HG03571 (cell line): ENCODE measurements around the gene FBN1.

Source experiments
- ATAC-seq: cut with Tn5 transposase; IDR thresholded peaks from one replicate; pipeline ENCODE4 v1.9.1; 2021; ENCODE audit not compliant: unreplicated experiment

FBN1 gene

DNA sequence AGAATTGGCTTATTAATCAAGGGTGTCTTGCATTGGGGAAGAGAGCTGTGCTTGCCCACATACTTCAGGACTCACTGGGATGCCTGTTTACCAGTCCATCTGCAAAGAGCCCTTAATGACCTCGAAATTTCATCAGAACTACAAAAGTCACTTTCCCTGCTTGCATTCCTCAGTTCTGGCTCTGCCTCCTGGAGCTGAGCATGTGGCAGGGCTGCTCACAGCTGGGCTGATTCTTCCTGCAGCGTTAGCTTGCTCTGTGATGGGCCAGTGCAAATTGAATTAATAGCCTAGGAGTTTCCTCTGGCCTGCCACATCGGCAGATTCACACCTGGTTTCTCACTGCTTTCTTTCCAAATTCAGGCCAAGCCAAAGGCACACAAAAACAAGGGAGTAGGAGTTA lies 205.4 kb downstream of the FBN1 start:
- ATAC-seq: no peak

DNA sequence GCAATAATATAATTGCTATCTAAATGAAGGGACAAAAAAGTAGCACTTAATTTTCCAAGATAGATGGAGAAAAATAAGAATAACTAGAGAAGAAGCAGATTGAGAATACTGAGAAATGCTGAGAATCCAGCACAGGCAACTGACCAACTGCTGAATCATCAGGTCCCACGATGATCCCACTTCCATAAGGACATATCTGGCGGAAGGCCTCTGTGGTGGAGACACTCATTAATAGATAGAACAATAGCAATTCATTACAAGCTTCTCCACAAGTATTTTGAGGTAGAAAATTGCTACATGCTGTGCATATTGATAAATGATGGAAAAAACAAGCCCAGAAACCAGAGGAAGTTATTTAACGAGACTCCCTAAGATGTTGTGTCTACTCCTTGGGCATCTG lies 208.3 kb downstream of the FBN1 start:
- ATAC-seq: no peak

DNA sequence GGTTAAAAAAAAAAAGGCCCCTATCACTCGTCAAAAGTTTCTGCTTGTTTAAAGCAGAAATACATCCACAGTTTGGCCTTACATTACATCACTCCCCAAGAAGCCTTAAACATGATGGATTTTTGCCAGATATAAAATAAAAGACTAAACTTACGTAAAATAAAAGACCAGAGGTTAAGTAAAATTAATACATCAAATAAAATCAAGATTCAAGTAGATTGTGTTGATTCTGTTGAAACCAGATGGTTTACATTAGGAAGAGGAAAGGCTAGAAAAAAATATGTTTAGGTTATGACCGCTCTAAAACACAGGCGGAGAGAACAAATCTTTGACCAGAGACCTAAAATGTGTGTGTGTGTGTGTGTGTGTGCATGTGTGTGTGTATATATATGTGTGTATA lies 210.2 kb downstream of the FBN1 start:
- no peak for ATAC-seq

DNA sequence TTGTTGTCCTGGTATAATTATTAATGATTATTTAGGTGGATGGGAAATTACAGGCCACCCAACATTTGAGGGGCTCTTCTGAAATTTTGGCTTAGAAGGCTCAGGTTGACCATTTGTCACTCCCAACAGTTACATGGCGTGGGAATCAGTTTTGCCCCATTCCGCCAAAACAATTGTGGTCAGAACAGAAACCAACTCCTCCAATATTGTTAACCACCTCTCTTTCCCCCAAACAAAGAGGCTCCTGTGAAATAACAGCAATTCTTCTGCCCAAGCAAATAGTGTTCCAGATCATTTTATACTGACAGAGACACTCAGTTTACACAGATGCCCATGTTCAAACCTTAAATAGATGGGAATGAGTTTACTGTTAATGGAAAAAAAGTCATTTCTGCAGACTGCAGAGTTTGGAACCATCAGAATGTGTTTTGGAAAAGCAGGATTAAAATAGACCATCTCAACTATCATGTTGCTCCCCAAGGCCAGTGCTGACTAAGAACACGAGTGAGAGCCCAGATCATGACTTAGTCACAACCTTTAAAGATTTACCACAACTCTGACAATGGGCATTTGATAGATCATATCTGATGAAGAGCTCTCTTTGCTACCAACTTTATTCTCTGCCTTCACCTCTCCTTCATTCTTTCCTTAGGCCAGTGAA lies 212.2 kb downstream of the FBN1 start:
- peak; percentile 58 for ATAC-seq

DNA sequence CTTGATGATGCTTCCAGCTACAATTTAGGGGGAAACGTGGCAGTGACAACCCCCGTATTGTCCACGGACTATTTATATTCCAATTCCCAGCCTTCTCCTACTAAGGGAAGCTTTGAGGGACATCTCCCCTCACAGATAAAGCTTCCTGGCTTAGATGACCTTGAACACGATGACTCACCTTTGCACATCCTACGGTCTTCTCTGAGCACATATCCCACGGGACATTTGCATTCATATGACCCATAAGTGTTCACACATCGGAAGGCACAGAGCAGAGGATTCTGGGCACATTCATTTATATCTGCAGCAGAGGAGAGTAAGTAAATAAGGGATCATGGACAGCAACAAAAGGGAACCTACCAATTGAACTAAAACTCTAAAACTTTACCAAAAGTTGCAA lies 212.8 kb downstream of the FBN1 start:
- ATAC-seq: no peak

DNA sequence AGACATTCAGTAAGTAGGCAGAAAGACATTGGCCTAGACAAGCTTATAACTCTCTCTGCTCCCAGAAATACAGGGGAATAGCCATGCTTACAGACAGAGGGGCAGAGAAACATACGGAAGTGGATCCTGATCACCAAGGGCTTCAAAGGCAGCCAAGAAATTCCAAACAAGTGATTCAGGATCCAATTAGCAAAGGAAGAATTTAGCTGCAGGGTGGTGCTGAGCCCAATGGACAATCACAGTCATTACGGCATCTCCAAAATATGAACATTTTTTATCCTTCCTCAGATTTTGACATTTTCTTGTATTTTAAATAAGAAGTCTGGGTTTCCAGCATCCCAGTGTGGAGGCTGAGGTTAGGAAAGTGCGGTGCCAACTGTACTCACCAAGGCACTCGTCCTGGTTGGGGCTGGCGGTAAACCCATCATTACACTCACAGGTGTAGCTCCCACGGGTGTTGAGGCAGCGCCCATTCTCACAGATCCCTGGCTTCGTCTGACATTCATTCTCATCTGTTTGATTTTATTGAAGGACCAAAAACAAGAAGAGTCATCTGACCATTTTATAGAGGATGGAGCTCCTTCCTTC lies 217.5 kb downstream of the FBN1 start:
- no peak for ATAC-seq

DNA sequence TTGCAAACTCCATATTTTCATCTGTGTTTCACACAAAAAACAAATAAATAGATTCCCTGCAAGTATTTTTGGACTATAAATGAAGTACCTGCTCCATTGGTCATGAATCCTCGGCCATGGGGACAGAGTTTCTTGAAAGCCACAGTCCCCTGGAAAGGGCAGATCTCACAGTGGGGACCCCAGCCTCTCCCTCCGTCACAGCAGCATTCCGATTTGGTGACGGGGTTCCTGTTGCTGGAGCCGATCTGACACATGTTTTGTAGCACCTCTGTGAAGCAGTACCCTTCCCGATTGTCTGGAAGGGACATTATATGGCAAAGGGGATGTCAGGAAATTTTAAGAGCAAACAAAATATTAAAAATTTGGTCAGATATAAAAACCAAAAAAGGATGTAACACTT lies 218.0 kb downstream of the FBN1 start:
- no peak for ATAC-seq

DNA sequence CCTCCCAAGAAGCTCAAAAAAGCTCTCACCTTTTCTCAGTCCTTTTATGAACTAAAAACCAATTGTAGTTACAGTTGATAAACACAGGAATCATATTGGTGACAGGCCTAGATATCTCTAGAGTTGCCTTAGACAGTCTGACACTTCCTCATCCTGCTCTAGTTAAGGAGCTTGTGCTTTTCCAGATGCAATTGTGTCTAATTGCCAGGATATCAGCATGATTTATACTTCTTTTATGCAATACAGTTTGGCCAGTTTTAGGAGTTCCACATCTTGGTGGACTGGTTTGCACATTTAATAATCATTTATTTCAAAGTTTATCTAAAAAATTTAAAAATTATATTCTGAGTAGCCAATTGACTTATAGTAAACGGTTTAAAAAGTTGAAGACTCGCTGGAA lies 218.6 kb downstream of the FBN1 start:
- no peak for ATAC-seq

DNA sequence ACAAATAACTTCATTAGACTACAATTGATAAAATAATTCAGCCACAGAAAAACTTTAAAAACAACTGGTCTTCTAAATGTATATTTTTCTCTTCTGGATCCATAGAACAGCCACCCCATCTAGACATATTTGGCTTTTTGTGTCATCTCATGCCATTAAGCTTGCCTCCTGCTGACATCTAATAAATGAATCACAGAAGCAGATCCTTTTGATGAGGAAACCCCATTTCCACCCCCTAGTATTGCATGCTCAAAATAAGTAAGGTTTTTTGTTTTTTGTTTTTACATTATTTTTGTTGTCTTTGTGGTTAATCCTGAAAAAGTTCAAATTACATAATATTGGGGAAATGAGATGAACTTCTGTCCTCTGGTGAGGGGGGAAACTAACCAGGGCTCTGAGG lies 219.5 kb downstream of the FBN1 start:
- ATAC-seq: no peak

DNA sequence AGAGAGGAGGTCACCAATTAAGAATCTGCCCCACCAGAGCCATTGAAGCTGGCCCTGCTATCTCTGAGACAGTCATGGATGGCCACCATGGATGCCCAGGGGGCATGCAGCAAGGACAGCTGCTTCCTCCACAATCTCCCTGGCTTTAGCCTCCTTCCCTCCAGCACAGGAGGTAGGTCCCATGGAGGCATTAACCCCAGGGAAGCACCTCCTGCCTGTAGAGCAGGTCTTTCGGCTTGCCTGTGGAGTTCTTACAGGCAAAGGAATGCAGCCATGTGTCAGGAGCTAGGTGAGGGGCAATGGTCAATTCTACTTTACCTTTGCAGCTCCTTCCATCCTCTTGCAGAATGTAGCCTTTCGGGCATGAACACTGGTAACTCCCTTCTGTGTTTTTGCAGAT lies 220.5 kb downstream of the FBN1 start:
- ATAC-seq: no peak

DNA sequence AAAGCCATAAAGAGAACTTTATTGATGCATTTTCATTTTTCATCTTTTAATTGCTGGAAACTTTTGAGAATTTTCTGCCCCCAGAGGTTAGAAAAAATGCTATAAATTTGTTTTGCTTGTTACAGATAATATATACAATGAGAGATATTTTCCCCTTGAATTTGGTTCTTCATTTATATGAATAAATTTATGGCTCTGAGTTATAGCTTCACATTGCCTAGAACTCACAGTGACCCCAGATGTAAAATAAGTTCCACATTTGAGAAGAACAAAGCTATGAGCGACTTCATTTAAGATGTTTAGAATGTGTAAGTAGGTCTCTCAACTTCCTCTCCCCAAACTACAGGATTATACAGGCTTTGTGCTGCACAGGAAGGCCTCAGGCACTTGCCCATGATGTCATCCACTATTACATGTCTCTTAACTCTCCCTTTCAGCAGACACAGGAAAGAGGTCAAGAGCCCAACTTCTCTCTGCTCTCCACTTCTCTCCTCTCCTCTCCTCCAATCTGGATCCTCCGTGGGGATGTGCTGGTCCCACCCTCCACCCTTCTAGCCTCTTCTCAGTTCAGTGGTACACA lies 221.5 kb downstream of the FBN1 start:
- ATAC-seq: no peak

DNA sequence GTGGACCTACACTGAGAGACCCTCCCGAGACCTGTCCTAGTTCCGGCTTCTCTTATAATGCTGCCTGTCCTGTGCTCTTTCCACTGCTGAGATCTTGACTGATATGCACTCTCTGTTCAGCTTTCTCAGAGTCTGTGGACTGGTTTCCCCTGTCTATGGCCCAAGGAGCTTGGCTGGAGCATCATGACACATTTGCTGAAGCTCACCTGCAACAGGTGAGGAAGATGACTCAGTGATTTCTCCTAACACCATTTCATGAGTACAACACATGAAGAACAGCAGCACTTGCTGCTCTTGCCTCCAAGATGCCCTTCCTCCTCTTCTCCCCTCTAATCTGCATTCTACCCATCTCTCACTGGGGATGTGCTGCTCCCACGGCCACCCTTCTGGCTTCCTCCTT lies 222.2 kb downstream of the FBN1 start:
- ATAC-seq: no peak

DNA sequence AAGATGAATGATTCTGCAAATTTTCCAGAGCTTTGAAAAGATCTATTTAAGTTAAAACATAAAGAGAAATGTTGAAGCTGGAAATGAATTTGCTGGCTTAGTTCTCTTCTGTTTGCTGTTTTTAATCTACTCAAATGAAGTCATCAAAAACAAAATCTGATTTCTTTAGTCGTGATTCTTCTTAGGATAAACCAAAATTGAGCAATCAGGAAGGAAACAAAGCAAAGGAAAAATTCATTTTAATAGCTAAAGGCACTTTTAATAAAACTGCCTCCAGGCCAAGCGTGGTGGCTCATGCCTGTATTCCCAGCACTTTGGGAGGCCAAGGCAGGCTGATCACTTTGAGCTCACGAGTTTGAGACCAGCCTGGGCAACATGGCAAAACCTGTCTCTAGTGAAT lies 223.1 kb downstream of the FBN1 start:
- no peak for ATAC-seq

DNA sequence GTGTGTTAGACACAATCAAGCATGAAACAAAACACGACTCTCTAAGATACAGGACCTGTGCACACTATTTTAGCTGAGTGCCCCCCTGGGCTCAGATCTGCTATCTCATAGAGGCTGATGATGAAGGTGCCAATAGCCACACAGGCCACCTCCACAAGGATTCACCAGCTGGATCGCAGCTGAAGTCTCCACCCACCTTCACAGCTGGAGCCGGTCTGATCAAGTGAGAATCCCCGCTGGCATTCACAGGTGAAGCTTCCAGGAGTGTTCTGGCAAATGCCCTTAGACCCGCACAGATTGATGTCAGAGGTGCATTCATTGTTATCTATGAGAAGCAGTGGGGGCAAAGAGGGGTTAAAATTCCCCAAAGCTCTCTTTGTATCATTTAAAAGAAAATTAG lies 224.1 kb downstream of the FBN1 start:
- ATAC-seq: no peak

DNA sequence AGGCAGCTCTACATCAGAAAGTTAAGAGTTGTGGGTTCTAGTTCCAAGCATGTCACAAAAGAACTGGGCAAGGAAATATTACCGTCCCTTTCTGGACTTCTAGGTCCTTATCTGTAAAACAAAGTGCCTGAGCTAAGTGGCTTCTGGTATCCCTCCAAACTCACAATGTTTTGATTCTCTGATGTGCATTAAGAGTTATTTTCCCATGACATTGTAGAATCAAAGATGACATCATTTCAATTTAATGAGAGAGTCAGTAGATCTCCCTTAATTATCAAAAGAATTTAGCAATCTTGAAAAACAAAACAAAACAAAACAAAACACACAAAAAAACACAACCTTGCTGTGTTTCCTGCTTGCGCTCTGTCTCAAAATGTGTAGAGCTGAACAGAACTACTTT lies 225.6 kb downstream of the FBN1 start:
- no peak for ATAC-seq

DNA sequence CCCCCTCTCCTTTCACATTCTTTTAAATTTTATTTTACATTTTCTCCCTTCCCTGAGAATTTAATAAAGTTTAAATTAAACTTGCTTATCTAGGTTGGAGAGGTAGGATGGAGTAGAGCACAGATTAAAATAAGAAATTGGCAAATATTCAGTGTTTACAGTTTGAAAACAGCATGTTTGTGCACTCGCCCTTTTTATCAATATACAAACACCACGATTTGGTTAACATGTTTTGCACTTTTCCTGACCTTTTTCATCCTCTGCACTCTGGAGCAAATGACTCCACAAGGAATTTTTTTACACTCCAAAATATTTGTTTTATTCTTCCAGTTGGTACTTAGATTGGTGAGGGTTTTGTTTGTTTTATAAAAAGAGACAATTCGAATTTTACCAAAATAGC lies 227.2 kb downstream of the FBN1 start:
- no peak for ATAC-seq

DNA sequence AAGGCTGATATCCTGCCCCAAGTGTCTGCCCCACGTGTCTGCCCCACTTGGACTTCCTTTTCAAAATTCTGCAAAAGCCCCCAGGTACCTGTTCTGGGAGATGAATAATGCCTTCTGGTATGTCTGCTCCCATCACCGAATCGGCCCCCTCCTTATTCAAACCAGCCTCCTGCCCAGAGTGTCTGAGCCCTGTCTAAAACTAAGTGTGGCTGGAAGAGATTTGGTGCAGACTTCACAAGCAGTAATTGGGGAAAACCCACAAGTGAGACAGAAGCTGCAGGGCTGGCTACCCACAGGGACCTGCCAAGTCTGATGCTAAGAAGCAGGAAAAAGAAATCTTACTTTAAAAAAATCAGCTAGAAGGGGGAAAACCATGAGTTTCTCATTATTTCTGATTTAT lies 229.2 kb downstream of the FBN1 start:
- ATAC-seq: no peak

DNA sequence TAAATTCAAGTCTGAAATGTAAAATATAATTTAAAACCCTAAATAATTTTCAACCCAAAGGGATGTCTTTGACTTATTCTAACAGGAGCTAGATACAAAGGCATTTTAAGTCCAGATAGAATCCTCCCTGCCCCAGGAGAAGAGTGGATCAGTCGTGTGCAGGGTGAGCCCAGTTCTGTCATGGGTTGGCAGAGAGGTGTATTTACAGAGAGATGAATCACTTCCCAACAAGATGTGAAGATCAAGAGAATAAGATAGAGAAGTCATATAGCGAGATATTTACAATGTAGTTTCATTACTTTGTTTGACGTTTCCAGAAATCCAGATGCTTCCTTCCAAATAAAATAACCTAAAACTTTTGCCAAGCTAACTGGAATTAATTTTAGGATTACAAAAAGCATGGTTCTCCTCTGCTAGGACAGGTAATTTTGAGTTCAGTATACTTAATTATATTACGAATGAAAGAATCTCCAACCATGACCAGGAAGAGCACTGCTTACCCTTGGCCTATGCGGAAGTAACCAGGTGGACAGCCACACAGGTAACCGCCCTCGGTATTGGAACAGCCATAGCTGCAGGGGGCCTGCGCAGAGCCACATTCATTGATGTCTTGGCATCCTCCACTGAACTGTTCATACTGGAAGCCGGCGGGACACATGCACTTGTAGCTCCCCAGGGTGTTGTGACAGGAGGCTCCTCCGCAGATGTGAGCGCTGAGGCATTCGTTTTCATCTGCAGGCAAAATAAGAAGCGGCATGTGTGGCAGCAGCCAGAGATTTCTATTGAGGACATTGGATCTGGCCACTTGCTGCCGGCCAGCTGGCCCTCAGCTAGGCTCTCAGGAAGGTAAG lies 230.2 kb downstream of the FBN1 start:
- ATAC-seq: no peak

DNA sequence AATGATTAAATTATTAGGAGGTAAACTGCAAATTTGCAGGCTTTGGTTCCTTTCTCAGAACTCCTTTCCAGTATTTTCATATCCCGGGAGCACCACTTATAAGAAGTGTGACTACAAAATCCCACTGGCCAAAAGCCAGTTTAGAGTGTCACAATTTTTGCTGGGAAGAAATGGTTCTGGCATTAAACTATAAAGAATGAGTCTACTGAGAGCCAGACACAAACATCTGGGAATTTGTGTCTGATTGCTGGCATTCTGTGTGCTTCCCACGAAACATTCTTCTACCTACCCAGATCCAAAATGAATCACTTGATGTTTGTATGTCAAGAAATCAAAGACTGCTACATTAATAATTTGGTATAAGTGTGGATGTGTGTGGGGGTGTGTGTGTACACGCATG lies 231.5 kb downstream of the FBN1 start:
- no peak for ATAC-seq

DNA sequence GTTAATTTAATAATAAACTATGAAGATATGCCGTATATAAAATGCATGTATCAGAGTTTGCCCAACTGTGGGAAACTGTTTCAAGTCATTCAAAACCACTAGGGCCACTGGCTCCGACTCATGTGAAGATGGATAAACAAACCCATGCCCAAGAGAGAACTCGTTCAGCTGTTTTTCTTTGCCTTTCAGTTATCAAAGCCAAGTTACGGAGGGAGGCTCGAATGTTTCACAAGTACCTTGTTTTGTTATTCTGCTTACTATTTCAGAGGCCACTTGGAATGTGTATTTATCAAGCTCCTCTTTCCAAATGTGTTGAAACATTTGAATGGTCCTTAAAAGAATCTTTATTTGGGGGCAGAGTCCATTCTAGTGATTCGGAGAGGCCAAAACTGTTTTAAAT lies 232.2 kb downstream of the FBN1 start:
- ATAC-seq: no peak

DNA sequence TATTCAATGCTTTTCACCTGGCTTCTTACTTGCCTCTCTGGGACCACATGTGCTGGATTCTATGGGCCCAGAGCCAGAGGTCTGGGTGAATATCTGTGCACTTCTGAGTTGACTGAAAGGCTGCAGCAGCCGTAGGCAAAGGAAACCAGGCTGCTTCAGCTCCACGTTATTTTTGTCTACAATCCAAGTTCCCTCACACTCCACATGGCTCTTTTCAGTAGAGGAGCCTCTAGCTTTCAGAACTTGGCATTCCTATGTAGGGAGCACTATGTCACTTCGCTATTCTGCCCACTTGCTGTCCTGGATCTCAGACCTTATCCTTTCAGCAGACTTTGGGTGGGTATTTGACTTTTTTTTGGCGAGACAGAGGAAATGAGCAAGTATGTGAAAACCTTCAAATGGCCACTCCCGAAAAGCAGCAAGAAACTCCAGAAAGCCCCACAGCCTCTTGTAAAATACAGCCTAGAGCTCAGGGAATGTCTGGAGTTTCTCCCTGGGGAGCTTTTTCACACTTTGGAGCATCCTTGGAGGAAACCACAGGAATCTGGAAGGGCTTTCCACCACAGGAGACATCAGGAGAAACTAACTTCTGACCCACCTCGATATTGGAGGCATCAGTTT lies 233.4 kb downstream of the FBN1 start:
- ATAC-seq: no peak

DNA sequence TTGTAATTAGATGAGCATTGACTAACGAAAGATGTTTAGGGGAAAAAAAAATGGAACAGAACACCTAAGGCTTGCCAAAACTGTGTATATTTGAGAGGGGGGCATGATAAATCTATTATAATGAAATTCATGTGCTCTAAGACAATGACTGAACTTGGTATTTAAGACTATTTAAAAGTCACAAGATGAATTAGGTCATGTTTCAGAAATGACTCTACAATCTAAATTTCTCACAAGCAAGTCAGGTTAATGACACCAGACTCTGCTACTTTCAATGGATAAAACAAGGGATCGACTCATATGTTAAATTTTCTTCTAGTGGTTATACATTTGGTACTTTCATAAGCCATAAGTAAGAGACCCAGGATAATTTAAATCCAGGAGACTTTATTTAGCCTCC lies 235.9 kb downstream of the FBN1 start:
- no peak for ATAC-seq
